ENCODE measurements around the gene C1S.
"Not testable (repeated sequence)": the region's sequence is repeated elsewhere in the genome, so short reads cannot be mapped to it uniquely, and the experiment has no call there.

The C1S gene

GRCh38 chr12:7054925-7055324, 5.6 kb upstream of the C1S start:
- Histone ChIP-seq H3K27ac (ENCODE audit: low read length) (no peak overlapping the region), H3K36me3 (ENCODE audit: insufficient read depth, low read length) (no peaks in the 10 kb centered on the region), H3K79me2 (ENCODE audit: insufficient read depth, low read length) (no peaks in the 10 kb centered on the region), H2AFZ (ENCODE audit: low read depth, low read length) (no peak overlapping the region), H3K4me3 (ENCODE audit: low read depth in 1 of 2, low read length in 2 of 2) (no peak overlapping the region), H3K9ac (ENCODE audit: low read depth, low read length) (no peak overlapping the region), H3K4me1 (ENCODE audit: insufficient read depth, low read length) (no peaks in the 10 kb centered on the region), H4K20me1 (ENCODE audit: insufficient read depth, low read length) (no peaks in the 10 kb centered on the region), H3K9me3 (ENCODE audit: insufficient read depth, low read length, severe bottlenecking) (no peaks in the 10 kb centered on the region), H3K27me3 (ENCODE audit: insufficient read depth, low read length, poor library complexity) (peaks cover 26% of the 10 kb centered on the region), H3K4me2 (ENCODE audit: insufficient read depth, low read length) (no peak overlapping the region)
- DNase-seq (no peak), ATAC-seq (ENCODE audit: insufficient read depth, low read depth) (no peak)
- TF ChIP-seq CTCF (IDR thresholded peaks at IDR 0.05; ENCODE audit: borderline replicate concordance, extremely low read depth, low read length, poor library complexity, severe bottlenecking), result no peak
- no peak for TF ChIP-seq EZH2 (IDR thresholded peaks at IDR 0.05; ENCODE audit: borderline replicate concordance, low read depth, low read length, severe bottlenecking)

GRCh38 chr12:7055736-7056135, 4.8 kb upstream of the C1S start:
- not testable (repeated sequence) for H3K4me2 ChIP-seq (ENCODE audit: insufficient read depth, low read length); DNase-seq; H3K36me3 ChIP-seq (ENCODE audit: insufficient read depth, low read length); H3K4me3 ChIP-seq (ENCODE audit: low read depth in 1 of 2, low read length in 2 of 2); H3K9ac ChIP-seq (ENCODE audit: low read depth, low read length); H3K4me1 ChIP-seq (ENCODE audit: insufficient read depth, low read length); H2AFZ ChIP-seq (ENCODE audit: low read depth, low read length); ATAC-seq (ENCODE audit: insufficient read depth, low read depth); H3K79me2 ChIP-seq (ENCODE audit: insufficient read depth, low read length); H4K20me1 ChIP-seq (ENCODE audit: insufficient read depth, low read length); H3K27ac ChIP-seq (ENCODE audit: low read length); H3K9me3 ChIP-seq (ENCODE audit: insufficient read depth, low read length, severe bottlenecking)
- peaks cover 34% of the 10 kb centered on the region for H3K27me3 ChIP-seq (ENCODE audit: insufficient read depth, low read length, poor library complexity)

- no peaks in the 10 kb centered on the region for H3K4me1 ChIP-seq (ENCODE audit: insufficient read depth, low read length)
- no peaks in the 10 kb centered on the region for H3K36me3 ChIP-seq (ENCODE audit: insufficient read depth, low read length)
- no peak overlapping the region for H3K4me3 ChIP-seq (ENCODE audit: low read depth in 1 of 2, low read length in 2 of 2)
- no peaks in the 10 kb centered on the region for H3K79me2 ChIP-seq (ENCODE audit: insufficient read depth, low read length)
- no peak overlapping the region for H3K4me2 ChIP-seq (ENCODE audit: insufficient read depth, low read length)
- DNase-seq (no peak), ATAC-seq (ENCODE audit: insufficient read depth, low read depth) (no peak)
- H2AFZ ChIP-seq (ENCODE audit: low read depth, low read length), result no peak overlapping the region
- H3K27me3 ChIP-seq (ENCODE audit: insufficient read depth, low read length, poor library complexity), result peaks cover 42% of the 10 kb centered on the region
- H3K27ac ChIP-seq (ENCODE audit: low read length), result no peak overlapping the region
- H4K20me1 ChIP-seq (ENCODE audit: insufficient read depth, low read length), result no peaks in the 10 kb centered on the region
- H3K9me3 ChIP-seq (ENCODE audit: insufficient read depth, low read length, severe bottlenecking), result no peaks in the 10 kb centered on the region
- no peak overlapping the region for H3K9ac ChIP-seq (ENCODE audit: low read depth, low read length)
- TF ChIP-seq EZH2 (IDR thresholded peaks at IDR 0.05; ENCODE audit: borderline replicate concordance, low read depth, low read length, severe bottlenecking) (no peak), CTCF (IDR thresholded peaks at IDR 0.05; ENCODE audit: borderline replicate concordance, extremely low read depth, low read length, poor library complexity, severe bottlenecking) (no peak)
Observed at GRCh38 chr12:7058163-7058845, 2.2 kb upstream of the C1S start.

GRCh38 chr12:7058850-7059395, 1.6 kb upstream of the C1S start:
- no peak overlapping the region for H2AFZ ChIP-seq (ENCODE audit: low read depth, low read length)
- no peaks in the 10 kb centered on the region for H3K9me3 ChIP-seq (ENCODE audit: insufficient read depth, low read length, severe bottlenecking)
- H4K20me1 ChIP-seq (ENCODE audit: insufficient read depth, low read length), result no peaks in the 10 kb centered on the region
- H3K27me3 ChIP-seq (ENCODE audit: insufficient read depth, low read length, poor library complexity), result peaks cover 41% of the 10 kb centered on the region
- no peak overlapping the region for H3K9ac ChIP-seq (ENCODE audit: low read depth, low read length)
- H3K27ac ChIP-seq (ENCODE audit: low read length), result no peak overlapping the region
- H3K4me3 ChIP-seq (ENCODE audit: low read depth in 1 of 2, low read length in 2 of 2), result no peak overlapping the region
- H3K79me2 ChIP-seq (ENCODE audit: insufficient read depth, low read length), result no peaks in the 10 kb centered on the region
- DNase-seq (no peak), ATAC-seq (ENCODE audit: insufficient read depth, low read depth) (no peak)
- H3K4me2 ChIP-seq (ENCODE audit: insufficient read depth, low read length), result no peak overlapping the region
- no peaks in the 10 kb centered on the region for H3K4me1 ChIP-seq (ENCODE audit: insufficient read depth, low read length)
- TF ChIP-seq CTCF (IDR thresholded peaks at IDR 0.05; ENCODE audit: borderline replicate concordance, extremely low read depth, low read length, poor library complexity, severe bottlenecking), result no peak
- no peak for TF ChIP-seq EZH2 (IDR thresholded peaks at IDR 0.05; ENCODE audit: borderline replicate concordance, low read depth, low read length, severe bottlenecking)
- no peaks in the 10 kb centered on the region for H3K36me3 ChIP-seq (ENCODE audit: insufficient read depth, low read length)
